GM12892 (cell line): ENCODE results near the gene CERS6.

Experiments
- POLR2A ChIP-seq: IDR thresholded peaks from 2 replicates; pipeline ENCODE4 v1.6.1; 2011; ENCODE audit warnings: low read depth, low read length, control low read depth
- POLR2AphosphoS5 ChIP-seq: IDR thresholded peaks from 2 replicates; pipeline ENCODE4 v1.6.1; 2011; ENCODE audit warnings: low read depth, low read length, control low read depth

DNA sequence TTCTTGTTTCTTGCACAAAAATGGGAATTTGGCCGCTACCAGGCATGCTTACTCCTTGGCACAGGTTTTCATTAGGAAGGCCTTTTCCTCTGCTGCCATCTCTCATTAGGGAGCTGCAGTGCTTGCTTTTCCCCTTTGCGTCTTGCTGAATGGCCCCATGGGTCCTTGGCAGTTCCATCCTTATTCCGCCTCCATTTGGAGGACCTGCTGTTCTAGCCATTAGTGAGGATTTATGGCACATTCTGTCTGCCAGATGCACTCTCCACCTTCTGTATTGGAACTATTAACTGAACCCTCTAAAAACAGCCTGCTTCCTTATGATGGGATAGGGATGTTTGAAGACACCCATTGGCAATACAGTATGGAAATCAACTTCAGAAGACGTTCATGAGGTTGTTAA lies 242.9 kb downstream of the CERS6 start:
- no peak for TF ChIP-seq POLR2A
- TF ChIP-seq POLR2AphosphoS5, result no peak
